Right lobe of liver (tissue), 6 donors: ENCODE results near the gene ZNF625. TPM values are rescaled to one million over a fixed set of nuclear protein-coding genes. Genes with fewer than 3 reads are reported as not detected.

ENCODE experiments used
- ATAC-seq, 4 donors: fragments of 200-7000 bp; cut with Tn5 transposase; one replicate each; pipeline ENCODE4 v1.9.1; 2020; ENCODE audit warnings: mild to moderate bottlenecking in 4 of 4, moderate library complexity in 4 of 4
- DNase-seq, 3 donors: peaks; one replicate each; pipeline ENCODE4 v3.0.0-alpha.2; 2020
- H3K27ac ChIP-seq, 3 donors: fragments of 200-600 bp; one replicate each; pipeline ENCODE4 v1.8.0; 2022
- H3K27me3 ChIP-seq, 2 donors: fragments of 200-600 bp; one replicate each; pipeline ENCODE4 v1.8.0; 2022
- H3K36me3 ChIP-seq, 4 donors: fragments of 200-600 bp; sonication (generic) in 1 of 4; one replicate each; pipeline versions ENCODE4 v1.5.1 to v1.8.0; 2017 to 2022; ENCODE audit warnings: control low read depth in 1 of 4
- H3K4me1 ChIP-seq, 4 donors: fragments of 200-600 bp; sonication (generic) in 1 of 4; one replicate each; pipeline versions ENCODE4 v1.5.1 to v1.8.0; 2017 to 2022; ENCODE audit warnings: control low read depth in 1 of 4
- H3K4me3 ChIP-seq, 3 donors: fragments of 200-600 bp; one replicate each; pipeline ENCODE4 v1.8.0; 2022
- H3K9me3 ChIP-seq, 4 donors: fragments of 200-600 bp; sonication (generic) in 1 of 4; one replicate each; pipeline versions ENCODE4 v1.5.1 to v1.8.0; 2017 to 2022; ENCODE audit warnings: control low read depth in 1 of 4
- POLR2A ChIP-seq: fragments of 450-650 bp; IDR thresholded peaks from one replicate; pipeline ENCODE4 v1.6.1; 2017; ENCODE audit warnings: antibody characterized with exemption, mild to moderate bottlenecking
- WGBS: methylation state at CpG from one replicate; pipeline ENCODE4 v1.1.6; 2018; ENCODE audit warnings: low coverage, low lambda C conversion rate; ENCODE audit not compliant: insufficient coverage; ENCODE audit errors: missing lambda C conversion rate; 5-methylcytosine and 5-hydroxymethylcytosine counted together
- intact Hi-C, 2 donors: fragments of 100-400 bp; cut with DNase I; formaldehyde crosslinking; loops; one replicate each; pipeline versions ENCODE4 v1.11.2 to v1.14.1; 2022
- long read RNA-seq: library from polyadenylated mRNA; unstranded; transcript quantifications from one replicate; pipeline ENCODE4 v2.0.0, GENCODE V29; 2019
- total RNA-seq, 6 experiments: library from RNA; depleted of rRNA in 2 of 6; stranded (reverse); fragments of >200 nt in 2 of 6; fragmentation: NEBNext Ultra II Directional in 3 of 6; extraction: Animal tissue kit (Norgen Biotek cat#: 25700) in 3 of 6; gene quantifications; one replicate each; pipeline versions ENCODE4 v1.1.0 to v1.2.4, GENCODE V29; 2016 to 2023
- TF ChIP-seq, protein P1 (sequence below), 4 donors: fragments of 200-600 bp in 3 of 4; fragments of 450-650 bp in 1 of 4; IDR thresholded peaks; one replicate each; pipeline versions ENCODE4 v1.5.1 to v1.8.0; 2016 to 2022; ENCODE audit warnings: antibody characterized with exemption in 4 of 4, mild to moderate bottlenecking in 2 of 4
- donor health status: DM: no; HTN: yes; CAD: no.
- donor health status: DM: no; HTN: no; CAD: no.
- donor health status: DM: no; HTN: no; CAD: no.
- donor health status: DM: no; HTN: yes; CAD: no.
- donor health status: DM: no; HTN: yes; CAD: no.

ZNF625 gene
- 1 to 10 TPM in 4 of 6 experiments, under 1 TPM in 2; 0.57 to 1.8 (median 1.4) TPM for total RNA-seq
- long read RNA-seq: 0 reads

DNA sequence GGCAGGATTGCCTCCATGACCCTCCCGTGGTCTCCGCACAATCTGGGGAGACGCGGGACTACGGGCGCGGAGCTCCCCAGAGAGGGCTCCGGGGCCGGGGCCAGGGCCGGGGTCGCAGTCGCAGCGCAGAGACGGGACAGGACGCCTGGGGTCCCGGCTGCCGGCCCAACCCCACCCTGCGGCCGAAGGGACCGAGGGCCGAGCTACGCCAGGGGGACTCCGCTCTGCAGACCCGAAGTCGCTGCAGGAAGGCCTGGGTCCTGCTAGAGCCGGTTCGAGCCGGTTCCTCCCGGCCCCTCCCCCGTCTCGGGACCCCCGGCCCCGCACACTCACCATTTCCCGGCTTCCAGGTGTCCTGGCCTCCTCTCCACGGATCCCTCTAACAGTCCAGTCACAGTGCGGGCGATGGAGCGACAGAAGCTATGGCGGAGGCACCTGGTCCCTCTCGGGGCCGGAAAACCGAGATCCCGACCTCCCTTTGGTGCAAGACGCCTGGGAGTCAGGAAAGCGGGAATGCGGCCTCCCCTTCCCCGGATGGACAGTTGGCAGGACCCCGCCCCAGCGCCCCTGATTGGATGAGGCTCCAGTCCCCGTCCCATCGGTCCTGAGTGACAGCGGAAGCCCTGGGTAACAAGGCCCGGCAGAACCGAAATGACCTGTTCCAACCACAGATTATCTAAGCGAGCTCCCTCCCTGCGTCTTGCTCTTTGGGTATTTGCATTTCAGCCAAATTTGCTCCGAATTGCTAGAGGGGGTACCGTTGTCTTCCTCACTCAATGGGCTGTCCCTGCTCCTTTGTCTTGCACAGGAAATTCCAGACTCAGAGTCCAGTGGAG lies at the start of gene ZNF625:
TSS of gene ZNF625 (minus strand) at position 512 of the 836 bp plus-strand sequence. CDS start at position 336, 176 bp downstream.
- 2% methylated on average over 18 of the region's 58 CpGs for WGBS
- intact Hi-C loops: no loop called here
- peak; percentile 81 to 90 (median 89) for DNase-seq
- no peak for TF ChIP-seq POLR2A
- TF ChIP-seq, protein P1, sequence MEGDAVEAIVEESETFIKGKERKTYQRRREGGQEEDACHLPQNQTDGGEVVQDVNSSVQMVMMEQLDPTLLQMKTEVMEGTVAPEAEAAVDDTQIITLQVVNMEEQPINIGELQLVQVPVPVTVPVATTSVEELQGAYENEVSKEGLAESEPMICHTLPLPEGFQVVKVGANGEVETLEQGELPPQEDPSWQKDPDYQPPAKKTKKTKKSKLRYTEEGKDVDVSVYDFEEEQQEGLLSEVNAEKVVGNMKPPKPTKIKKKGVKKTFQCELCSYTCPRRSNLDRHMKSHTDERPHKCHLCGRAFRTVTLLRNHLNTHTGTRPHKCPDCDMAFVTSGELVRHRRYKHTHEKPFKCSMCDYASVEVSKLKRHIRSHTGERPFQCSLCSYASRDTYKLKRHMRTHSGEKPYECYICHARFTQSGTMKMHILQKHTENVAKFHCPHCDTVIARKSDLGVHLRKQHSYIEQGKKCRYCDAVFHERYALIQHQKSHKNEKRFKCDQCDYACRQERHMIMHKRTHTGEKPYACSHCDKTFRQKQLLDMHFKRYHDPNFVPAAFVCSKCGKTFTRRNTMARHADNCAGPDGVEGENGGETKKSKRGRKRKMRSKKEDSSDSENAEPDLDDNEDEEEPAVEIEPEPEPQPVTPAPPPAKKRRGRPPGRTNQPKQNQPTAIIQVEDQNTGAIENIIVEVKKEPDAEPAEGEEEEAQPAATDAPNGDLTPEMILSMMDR (IDR thresholded peaks at IDR 0.05): no peak
- Histone ChIP-seq H3K4me3 (peak within 1 kb of the TSS; percentile 59 to 73 (median 70)), H3K27ac (peak within 1 kb of the TSS; percentile 6 to 50 (median 48)), H3K36me3 (peaks cover 0 to 3% (median 0%) of the 10 kb centered on the region in 4 donors), H3K27me3 (no peaks in the 10 kb centered on the region), H3K9me3 (no peaks in the 10 kb centered on the region), H3K4me1 (no peaks in the 10 kb centered on the region)
- ATAC-seq: peak; percentile 98 to 99 (median 98)

DNA sequence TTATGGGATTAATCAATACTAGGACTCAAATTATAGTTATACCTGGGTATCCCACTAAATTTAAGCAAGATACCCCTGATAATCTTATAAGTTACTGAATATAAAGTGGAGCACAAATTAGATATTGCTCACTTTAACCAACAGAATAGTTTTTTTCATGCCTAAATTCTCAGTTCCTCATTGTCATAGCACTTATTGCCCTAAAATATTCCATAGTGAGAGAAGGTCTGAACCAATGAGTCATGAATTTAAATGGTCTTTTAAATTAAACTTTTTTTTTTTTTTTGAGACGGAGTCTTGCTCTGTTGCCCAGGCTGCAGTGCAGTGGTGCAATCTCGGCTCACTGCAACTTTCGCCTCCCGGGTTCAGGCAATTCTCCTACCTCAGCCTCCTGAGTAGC lies 48.8 kb upstream of the ZNF625 start:
- Histone ChIP-seq H3K4me1 (no peaks in the 10 kb centered on the region), H3K27ac (no peak overlapping the region), H3K36me3 (no peaks in the 10 kb centered on the region), H3K27me3 (no peaks in the 10 kb centered on the region), H3K9me3 (peaks cover 0 to 31% (median 4%) of the 10 kb centered on the region in 4 donors), H3K4me3 (no peak overlapping the region)
- ATAC-seq (no peak), DNase-seq (no peak)
- 95% methylated on average over 4 of the region's 4 CpGs for WGBS
- intact Hi-C loops: no loop called here
- TF ChIP-seq, protein P1 (IDR thresholded peaks at IDR 0.05): no peak
- no peak for TF ChIP-seq POLR2A

DNA sequence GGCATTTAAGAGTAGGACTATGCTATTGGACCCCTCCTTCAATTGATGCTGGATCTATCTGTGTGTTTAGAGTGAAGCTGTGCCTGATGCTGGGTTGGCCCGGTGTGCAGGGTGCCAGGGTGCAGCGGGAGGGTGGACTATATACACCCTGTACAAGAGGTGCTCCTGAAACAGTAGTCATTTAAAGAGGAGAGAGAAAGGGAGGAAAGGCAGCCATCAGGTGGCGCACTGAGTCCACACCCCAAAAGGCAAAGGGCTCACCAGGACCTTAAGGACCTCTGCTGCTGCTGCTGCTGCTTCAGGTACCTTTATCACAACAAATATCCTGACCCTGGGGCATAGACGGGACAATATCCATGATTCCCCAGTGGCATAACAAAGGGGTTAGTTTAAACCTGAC lies 45.7 kb upstream of the ZNF625 start:
- Histone ChIP-seq H3K36me3 (no peaks in the 10 kb centered on the region), H3K9me3 (peaks cover 0 to 15% (median 3%) of the 10 kb centered on the region in 4 donors), H3K27me3 (no peaks in the 10 kb centered on the region), H3K4me3 (no peak overlapping the region), H3K4me1 (no peaks in the 10 kb centered on the region), H3K27ac (no peak overlapping the region)
- intact Hi-C loops: no loop called here
- ATAC-seq (peak; percentile 69 to 80 (median 74)), DNase-seq (no peak)
- TF ChIP-seq POLR2A: no peak
- TF ChIP-seq, protein P1 (IDR thresholded peaks at IDR 0.05): peak; percentile 17 to 45 (median 24)
- 51% methylated on average over 3 of the region's 4 CpGs for WGBS

DNA sequence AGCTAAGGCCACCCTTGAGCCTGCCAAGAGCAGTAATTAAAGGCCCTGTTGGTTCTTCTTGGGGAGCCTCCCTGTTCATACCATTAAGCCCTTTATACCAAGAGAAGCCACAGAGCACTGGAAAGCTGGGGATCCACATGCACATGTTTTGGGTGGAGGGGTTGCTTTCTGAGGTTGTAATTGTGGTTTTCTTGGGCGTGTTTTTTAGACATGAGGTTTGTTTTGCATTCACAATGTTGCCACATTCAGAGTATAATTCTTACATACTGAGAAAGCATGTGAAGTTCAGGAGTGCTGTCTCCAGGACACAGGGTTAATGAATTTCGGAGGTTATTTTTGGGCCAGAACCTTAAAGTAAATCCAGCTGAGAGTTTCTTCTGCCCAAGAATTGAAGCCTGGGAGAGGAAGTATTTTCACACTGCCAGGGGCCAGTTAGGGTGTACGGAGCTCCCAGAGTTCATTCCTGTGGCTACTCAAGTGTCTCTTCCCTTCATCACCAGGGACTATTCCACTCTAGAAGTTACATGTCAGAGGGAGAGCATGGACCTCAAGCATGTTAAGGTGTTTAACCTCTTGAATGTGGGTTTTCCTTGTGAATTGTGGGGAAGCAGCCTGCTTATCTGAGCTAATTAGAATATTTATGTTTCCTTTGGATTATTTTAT lies 43.4 kb upstream of the ZNF625 start:
- DNase-seq: no peak
- 65% methylated on average over 3 of the region's 3 CpGs for WGBS
- no peak overlapping the region for H3K4me3 ChIP-seq
- intact Hi-C loops: no loop called here
- H3K27me3 ChIP-seq: no peaks in the 10 kb centered on the region
- no peaks in the 10 kb centered on the region for H3K36me3 ChIP-seq
- ATAC-seq: no peak
- no peaks in the 10 kb centered on the region for H3K4me1 ChIP-seq
- no peak overlapping the region for H3K27ac ChIP-seq
- peaks cover 0 to 10% (median 3%) of the 10 kb centered on the region in 4 donors for H3K9me3 ChIP-seq
- no peak for TF ChIP-seq POLR2A
- TF ChIP-seq, protein P1 (IDR thresholded peaks at IDR 0.05): no peak
